NCI-H2196 treated with DMSO at 0.1 percent for 48 hours (cell line): ENCODE data around the gene FKBP10.
A peak's percentile ranks its signal among the peaks of the same experiment; 100 is the strongest.

ENCODE experiments used
- DNase-seq: peaks from one replicate; lab custom pipeline; 2025; ENCODE audit not compliant: unreplicated experiment; lab: John Stamatoyannopoulos, UW

The FKBP10 gene

DNA sequence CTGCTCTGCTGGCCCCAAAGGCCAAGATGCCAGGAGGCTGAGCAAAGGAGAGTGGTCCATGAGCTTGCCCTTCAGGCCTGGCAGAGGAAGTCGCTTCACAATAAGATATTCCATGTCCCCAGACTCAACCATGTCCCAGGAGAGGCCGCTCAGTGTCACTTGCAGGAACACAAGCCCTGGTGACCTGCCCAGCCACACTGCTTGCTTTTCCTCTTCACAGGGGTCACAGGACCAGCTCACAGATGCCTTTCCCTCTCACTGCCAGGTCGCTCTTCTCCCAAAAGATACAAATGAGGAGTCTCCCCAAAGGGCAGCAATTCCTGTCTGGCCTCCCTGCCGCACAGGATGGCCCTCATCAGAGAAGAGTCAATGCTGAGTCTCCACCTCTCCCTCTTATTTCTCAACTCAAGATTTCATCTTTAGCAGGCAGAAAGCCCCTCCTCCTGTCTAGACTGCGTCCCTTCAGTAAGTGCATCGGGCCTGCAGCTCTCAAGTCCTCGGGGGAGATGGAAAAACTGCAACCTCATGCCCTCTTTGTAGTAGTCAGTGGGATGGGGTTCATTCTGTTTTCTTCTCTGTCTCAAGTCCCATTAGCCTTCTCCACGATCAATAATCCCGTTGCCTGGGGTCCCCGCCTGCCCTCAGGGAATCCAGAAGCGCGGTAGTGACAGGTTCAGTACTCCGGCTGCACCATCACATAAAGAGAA is 31.2 kb upstream of the FKBP10 start:
- no peak for DNase-seq

DNA sequence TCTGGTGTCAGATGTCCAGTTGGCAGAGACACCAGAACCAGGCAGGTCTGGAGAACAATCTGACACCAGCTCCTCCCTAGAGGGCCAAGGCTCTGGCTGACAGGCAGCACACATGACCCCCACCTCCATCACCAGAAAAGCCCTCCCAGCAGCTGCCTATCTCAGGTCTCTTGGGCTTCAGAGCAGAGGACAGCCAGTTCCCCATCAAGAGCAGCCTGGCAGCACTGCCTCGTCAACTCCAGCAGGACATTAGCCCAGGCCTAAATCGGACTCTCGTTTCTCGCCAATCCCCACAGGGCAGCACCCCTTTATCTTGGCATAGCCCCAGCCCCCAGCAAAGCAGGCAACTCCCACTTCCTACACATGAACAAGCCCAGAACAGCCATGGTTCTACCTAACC is 30.7 kb upstream of the FKBP10 start:
- no peak for DNase-seq

DNA sequence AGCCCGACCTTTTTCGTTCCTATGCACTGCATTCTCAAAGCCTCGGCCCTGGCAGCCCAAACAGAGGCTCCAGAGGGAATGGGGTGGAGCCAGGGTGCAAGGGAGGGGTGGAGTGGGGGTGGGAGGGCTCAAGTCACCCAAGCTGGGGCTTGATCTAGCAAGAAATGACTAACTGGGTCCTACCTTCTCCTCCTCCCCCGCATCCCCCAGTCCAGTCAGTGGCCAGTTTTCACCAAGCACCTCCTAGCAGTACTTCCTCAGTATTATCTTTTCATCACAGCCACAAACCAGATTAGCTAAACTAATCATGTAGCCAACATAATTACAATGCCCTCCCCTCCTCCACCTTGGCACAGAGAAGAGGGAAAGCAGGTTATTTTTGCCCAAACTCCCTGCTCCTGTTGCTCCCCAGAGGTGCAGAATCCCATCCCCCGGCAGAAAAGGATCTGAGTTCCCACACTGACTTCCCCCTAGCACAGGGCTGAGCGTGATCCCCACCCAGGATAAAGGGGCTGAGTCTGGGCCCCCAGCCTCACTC is 28.5 kb upstream of the FKBP10 start:
- DNase-seq, result no peak

DNA sequence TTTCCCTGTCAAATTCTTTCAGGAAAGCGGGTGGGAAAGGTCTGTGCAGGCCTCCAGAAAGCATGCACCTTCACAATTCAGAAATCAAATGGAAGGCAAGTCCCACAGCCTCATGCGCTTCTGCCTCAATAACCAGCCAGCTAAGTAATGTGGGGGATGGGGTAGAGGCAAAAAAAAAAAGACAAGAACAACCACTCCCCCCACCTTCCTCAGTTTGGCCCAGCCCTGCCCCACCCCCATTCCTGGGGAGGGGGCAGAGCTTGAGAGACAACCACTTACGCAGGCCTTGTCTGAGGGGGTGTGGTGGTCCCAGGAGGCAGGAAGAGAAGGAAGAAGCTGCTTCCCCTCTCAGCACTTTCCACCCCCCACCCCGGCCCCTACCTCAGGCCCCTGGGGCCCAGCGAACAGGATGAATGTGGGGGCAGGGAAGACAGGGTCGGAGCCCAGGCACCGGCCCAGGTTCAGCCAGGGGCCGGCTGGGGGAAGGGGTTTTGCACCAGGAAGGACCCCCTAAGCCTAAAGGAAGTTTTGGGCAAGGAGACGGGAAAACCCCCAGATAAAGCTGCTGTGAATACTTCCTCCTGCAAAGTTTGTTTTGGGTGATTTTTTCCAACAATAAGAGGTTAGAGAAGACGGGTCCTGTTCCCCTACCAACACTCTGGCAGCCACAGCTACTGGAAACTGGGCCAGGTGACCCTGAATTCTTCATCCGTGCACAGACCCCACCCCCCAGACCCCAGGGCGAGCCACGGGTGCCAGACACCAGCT is 27.5 kb upstream of the FKBP10 start:
- DNase-seq, result no peak

DNA sequence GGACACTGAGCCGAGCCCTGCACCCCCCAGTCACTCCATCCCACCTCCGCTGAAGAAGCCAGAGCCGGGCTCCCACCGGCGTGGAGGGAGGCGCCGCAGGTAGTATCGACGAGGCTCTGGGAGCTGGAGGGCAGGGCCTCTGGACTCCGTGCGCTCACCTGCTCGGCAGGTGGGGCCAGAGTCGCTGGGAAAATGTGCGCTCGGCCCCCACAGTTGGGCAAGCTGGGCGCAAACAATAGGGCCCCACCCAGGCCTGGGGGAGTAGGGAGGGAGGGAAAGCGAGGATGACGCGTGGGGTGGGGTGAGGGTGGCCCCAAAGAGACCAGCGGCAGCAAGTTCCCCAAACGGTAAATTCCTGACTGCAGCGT is 27.0 kb upstream of the FKBP10 start:
- DNase-seq, result no peak

DNA sequence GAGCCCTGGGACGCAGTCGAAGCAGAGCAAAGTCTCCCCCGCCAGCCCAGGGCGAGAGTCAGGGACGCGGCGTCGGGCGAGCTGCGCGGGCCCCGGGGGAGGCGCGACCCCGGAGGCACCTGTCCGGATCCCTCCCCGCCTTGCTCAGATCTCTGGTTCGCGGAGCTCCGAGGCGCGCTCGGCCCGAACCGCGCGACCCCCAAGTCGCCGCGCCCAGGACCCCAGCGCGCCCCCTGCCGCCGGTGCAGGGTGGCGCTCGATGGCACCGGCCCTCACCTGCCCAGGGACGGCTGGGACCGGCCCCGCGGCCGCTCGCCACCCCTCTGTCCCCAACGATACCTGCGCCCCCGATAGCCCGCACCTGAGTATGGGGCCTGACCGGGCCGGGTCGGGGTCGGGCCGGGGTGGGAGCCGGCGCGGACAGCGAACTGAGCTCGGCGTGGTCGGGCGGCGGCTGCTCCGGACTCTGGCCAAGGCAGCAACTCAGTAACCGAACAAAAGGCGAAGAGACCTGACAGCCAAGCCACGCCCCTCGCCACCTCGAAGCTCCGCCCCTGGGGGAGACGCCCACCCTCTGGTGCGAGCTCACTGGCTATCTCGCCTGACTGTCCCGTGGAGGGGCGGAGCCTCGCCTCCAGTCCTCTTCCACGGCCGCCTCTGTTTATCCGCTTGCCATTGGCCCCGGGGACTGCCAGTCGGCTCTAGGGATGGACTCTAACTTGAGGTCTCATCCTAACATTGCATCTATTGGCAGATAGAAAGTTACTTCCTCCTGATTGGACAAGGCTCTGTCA is 26.4 kb upstream of the FKBP10 start, which contains the start of gene JUP:
Gene JUP, minus strand, starts transcription at position 485 of the 794 bp plus-strand sequence. CDS start 14,857 bp downstream, outside the sequence.
- peak; percentile 93 for DNase-seq

DNA sequence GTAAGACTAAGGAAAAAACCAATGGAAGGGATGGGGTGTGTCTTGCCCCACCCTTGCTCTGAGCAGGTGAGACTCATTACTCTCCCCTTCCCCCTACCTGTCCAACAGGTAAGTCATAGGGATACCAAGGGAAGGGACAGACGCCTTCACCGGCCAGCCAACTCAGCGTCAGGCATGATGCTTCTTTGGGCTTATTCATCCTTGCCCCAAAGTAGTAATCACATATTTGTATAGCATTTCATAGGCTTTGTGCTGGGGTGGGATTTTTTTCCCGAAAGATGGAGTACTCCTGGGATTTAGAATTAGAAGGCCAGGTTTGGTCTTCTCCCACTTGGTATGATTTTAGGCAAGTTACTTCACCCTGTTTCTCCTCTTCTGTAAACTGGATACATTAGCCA is 25.8 kb upstream of the FKBP10 start:
- DNase-seq, result no peak

DNA sequence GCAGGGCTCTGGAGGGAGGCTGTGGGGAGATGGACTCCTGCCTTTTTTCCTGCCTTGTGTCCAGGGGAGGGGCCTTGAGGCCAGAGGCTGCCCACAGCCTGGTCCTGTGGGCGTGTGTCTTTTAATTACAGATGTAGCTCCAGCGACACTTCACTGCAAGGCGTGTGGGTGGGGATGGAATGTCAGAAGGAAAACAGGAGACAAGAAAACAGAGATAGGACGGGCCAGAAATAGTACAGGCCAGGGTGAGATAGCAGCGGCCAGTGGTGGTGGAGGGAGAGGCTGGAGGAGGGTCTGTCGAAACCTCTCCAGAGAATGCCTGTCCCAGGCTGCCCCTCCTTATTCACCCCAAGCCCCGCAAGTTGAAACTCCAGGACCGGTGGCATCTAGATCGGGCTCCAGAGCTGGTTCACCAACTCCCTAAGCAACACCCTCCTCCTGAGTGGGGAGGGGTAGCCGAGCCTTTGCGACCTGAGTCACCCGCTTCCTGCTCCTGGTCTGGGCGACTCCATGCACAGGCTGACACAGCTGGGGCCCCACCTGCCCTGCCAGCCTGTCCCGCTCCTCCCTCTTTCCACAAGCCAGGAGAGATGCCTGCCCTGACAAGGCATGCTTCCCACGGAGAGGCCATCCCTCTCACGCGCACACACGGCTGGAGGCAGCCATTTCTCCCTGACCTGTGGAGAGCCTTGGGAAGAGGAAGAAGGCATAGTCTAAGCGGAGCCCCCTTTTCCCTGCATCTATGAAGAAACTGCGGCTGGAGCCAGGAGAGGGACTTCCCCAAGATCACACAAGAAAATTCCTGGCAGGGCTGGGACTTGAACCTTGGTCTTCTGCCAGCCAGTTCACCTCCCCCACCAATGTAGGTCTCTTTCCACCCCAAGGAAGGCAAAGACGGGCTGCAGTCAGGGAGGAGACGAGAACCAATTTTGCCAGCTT is 19.7 kb upstream of the FKBP10 start:
- DNase-seq, result no peak

DNA sequence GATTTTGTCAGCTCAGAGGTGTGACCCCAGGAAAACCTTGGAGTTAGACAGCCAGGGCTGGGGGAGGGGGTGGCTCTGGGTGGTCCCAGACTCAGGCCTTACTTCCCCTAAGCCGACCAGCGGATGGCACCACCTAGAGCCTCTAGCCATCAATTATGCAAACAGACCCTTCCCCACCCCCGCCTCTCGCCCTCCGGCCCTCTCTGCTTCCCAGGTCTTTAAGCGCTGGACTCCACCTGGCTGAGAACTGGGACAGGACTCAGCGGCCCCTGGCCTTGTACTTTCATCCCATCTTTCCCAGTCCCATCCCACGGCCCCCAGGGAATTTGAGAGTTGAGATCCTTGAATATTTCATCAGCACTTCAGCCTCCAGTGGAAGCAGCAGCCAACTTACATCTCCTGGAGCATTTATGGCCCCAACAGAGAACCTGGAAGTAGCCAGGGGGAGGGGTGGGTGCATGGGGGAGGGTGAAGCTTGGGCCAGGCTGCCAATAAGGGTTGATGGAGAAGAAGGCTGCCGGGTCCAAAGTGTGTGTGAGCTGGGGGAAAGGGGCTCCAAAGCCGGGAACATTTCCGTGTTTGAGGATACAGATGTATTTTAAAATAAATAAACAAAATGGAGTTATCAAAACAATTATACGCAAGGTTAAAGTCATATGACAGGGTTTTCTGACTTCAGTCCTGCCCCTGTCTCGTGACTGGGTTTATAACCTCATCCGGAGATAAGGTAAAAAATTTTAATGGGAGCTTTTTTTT is 18.8 kb upstream of the FKBP10 start:
- no peak for DNase-seq

DNA sequence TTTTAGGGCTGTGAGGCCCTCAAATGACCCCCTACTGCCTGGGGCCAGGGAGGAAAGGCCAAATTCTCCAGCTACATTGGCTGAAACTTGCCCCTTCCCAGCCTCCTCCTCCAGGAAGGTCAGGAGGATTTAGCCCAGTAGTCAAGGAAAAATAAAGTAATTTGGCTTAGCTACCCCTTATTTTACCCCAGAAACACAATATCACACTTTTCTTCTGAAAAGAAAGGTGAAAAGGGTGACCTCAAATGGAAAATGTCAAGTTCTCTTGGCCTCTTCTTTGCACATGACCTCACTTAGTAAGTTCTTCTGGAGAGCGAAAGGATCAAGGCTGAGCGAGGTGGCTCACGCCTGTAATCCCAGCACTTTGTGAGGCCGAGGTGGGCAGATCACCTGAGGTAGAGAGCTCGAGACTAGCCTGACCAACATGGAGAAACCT is 18.2 kb upstream of the FKBP10 start:
- DNase-seq, result no peak

DNA sequence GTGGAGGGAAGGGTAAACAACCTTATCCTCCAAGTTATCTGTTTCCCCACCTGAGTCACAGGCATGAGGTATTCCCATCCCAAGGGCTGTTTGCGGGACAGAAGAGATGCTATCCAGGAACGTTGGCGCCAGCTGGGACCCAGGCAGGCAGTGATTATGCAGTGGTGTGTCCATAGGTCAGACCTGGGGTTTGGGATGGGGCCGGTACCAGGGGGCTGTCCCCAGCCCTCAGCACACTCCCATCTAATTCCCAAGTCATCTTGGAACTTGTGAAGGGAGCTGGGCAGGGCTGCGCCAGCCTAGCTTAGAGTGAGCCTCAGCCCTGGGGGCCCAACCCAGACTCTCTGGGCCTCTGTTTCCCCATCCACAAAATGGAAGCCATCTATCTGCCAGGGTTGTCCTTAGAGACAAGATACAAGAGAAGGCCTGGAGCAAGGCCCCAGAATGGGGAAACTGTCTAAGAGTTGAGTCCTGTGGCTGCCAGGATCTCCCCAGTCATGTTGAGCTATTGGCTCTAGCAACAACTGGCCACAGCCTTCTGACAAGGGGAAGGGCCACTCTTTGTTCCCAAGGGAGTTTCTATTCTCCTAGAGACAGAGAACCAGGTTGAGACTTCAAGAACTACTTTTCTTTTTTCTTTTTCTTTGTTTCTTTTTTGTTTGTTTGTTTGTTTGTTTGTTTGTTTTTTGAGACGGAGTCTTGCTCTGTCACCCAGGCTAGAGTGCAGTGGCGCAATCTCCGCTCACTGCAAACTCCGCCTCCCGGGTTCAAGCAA is 16.5 kb upstream of the FKBP10 start:
- DNase-seq, result no peak

DNA sequence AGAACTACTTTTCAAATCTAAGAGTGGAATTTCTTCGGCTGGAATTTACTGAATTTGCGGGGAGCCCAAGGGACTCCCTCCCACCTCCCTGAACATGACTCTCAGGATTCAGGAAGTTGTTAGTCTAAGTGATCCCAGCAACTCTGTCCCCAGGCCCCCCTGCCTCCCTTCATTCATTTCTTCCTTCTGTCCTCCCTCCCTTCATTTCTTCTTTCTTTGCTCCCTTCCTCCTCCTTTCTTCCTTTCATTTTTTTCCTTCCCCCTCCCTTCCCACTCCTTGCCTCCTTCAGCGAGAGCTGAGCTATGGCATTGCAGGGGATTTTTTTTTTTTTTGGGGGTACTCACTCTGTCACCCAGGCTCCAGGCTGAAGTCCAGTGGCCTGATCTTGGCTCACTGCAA is 15.4 kb upstream of the FKBP10 start:
- DNase-seq, result no peak

DNA sequence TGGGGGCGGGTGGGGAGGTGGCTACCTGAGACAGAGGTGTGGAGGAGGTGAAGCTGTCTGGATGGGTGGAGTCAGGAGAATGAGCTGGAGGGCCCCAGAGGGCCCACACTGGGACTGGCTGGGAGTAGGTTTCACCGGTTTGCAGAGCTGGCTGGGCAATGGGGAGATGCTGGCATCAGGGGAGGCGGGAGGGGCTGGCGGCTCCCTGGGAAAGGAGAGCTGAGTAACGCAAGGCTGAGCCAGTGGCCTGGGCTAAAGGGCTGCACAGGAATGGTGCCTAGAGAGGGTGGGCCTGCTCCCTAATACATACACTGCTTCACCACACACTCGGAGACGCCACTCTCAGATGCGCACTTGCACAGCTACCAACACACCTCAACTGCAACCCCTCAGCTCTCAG is 13.4 kb upstream of the FKBP10 start:
- DNase-seq, result no peak

DNA sequence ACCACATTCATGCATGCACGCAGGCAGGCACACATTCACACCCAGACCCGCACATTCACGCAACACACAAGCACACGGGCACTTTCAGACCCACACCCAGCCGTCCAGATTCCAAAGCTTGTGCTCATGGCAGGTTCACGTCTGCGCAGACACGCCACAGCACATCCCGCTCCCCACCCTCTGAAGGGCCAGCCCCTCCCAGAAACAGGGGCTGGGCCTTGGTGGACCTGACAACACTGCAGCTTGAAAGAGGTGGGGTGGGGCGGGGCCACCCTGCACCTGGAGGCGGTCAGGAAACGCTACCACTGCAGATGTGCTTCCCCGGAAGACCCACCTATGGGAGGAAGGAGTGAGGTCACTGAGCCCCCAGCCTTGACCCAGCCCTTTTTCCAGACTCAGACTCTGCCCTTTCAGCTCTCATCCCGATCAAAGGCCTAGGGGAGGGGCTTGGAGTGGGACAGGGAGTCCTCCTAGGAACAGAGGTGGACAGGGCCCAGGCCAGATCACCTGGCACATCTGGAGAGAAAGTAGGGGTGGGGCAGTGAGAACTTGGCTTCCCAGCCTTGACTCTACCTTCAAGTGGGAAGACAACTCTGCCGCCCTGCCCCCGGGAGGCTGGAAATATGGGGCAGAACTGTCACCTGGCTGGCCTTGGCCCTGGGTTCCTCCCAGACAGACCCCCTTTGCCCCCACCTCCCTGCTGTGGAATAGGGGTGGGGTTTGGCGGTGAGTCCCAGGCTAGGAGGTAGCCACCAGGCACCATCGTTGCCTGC is 12.0 kb upstream of the FKBP10 start:
- no peak for DNase-seq

DNA sequence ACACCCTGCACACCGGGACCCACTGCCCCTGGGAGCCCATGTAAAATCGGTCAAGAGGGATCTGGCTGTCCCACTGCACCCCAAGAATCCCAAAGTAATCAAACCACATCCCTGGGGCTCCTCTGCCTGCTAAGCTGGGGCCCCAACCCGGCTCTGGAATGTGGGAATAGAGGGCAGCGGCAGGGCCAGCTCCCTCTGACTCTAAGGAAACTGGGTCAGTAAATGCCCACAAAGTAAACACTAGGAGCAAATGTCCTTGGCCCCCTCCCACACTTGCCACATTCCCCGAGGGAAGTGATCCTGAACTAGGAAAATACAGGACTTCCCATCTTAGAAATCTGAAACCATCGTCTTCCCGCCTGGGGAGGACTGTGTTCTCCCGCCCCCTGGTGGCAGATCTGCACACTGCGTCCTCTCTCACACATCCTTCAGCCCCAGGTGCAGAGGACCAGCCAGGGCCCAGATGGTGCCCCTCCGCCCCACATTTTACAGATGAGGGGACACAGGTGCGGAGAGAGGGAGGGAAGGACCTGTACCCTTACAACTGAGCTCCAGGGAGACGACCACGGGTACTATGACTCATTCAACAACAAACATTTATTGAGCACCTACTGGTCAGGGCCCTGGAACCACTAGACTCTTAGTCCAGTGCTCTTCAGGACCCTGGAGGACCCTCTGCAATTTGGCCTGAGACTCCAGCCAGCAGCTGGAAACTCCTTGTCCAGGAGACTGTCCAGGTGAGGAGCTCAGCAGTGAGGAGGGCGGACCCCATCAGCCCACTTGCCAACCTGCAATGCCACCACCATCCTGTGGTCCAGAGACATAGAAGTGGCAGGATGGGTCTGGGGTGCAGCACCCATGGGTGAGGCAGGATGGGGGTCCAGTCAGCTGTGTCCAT is 11.2 kb upstream of the FKBP10 start:
- DNase-seq, result peak; percentile 21

DNA sequence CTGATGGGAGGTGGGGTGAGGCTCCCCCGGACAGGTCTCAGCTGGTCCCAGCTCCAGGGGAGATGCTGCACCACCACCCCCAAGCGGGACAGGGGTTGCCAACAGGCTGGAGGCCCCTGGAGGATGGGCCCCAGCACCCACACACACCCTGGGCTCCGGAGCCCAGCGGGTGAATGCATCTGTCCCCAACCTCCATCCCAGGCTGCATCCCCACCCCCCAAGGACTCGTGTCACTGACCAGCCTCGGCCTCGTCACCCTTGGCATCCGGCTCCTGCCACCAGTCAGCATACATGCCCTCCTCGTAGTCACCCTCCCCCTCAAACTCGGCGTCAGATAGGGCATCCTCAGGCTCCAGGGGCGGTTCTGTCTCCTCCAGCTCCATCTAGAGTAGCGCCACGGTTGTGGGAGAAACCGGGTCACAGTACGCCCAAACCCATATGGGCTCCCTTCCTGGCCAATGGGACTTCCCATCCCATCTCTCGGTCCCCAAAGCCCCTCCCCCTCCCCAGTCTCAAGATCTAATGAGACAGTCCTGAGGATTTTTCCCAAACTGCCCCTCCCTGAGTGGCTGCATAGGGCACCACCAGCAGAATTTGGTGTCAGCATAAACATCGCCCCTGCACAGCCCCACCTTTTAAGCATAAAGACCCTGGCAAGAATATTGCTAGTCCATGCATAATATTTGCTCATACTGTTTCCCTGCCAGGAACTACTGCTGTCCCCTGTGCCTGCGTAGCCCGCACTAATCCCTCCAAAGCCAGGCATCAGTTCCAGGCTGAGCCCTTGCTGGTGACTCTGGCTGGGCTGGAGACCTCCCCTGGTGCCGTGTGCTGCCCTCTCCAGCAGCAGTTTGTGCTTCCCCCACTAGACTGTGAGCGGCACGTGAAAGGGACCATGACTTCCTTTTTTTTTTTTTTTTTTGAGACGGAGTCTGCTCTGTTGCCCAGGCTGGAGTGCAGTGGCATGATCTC is 9.5 kb upstream of the FKBP10 start:
- no peak for DNase-seq
